Colonic mucosa (tissue), 4 donors: ENCODE results near the gene FAM174A. TPM values are rescaled to one million over a fixed set of nuclear protein-coding genes. Genes with fewer than 3 reads are reported as not detected.
A peak's percentile ranks its signal among the peaks of the same experiment; 100 is the strongest.

Experiments used
- DNase-seq: peaks from one replicate; pipeline ENCODE4 v3.0.0-alpha.2; 2020
- H3K27ac ChIP-seq: fragments of 200-600 bp; one replicate; pipeline ENCODE4 v1.8.0; 2021
- H3K27me3 ChIP-seq: fragments of 200-600 bp; one replicate; pipeline ENCODE4 v1.8.0; 2021
- H3K36me3 ChIP-seq: fragments of 200-600 bp; one replicate; pipeline ENCODE4 v1.8.0; 2021
- H3K4me1 ChIP-seq: fragments of 200-600 bp; one replicate; pipeline ENCODE4 v1.8.0; 2021; ENCODE audit warnings: mild to moderate bottlenecking
- H3K4me3 ChIP-seq: fragments of 200-600 bp; one replicate; pipeline ENCODE4 v1.8.0; 2021
- H3K9ac ChIP-seq, 2 donors: one replicate each; pipeline ENCODE4 v1.7.0; 2013; ENCODE audit warnings: control low read depth in 2 of 2, low read depth in 2 of 2, low read length in 2 of 2
- H3K9me3 ChIP-seq: fragments of 200-600 bp; one replicate; pipeline ENCODE4 v1.8.0; 2021
- intact Hi-C: fragments of 100-400 bp; cut with DNase I; formaldehyde crosslinking; loops from one replicate; pipeline ENCODE4 v1.14.1; 2022
- total RNA-seq, 2 donors: library from RNA; stranded (reverse); fragmentation: NEBNext Ultra II Directional in 1 of 2; extraction: Animal tissue kit (Norgen Biotek cat#: 25700) in 1 of 2; gene quantifications; one replicate each; pipeline ENCODE4 v1.2.1, GENCODE V29; 2021
- TF ChIP-seq, protein P1 (sequence below): fragments of 200-600 bp; IDR thresholded peaks from one replicate; pipeline ENCODE4 v1.8.0; 2022; ENCODE audit warnings: antibody characterized with exemption, mild to moderate bottlenecking
- donor health status: healthy.
- donor health status: DM: no; HTN: no; CAD: no.
- donor health status: DM: no; HTN: no; CAD: no.

Gene FAM174A
- total RNA-seq, 2 donors from 2014 or later, result 16.4 to 17.6 TPM

DNA sequence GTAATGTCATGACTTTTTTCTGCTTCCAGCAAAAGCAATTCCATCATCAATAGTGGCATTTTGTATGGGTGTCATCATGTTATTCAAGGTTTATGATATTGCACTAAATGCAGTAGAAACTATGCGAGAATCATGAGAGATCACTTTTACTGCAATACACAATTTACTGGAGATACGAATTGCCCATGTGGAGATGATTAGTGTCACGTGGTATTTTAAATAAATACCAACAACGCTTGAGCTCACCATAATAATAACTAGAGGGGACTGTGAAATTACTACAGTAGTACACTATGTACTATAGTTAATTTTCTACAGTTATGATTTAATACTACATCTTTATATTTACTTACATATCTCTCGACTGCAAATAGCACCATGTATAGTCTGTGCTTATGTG is 49.7 kb downstream of the FAM174A start:
- Histone ChIP-seq H3K27ac (no peak overlapping the region), H3K36me3 (no peaks in the 10 kb centered on the region), H3K4me1 (no peaks in the 10 kb centered on the region), H3K27me3 (no peaks in the 10 kb centered on the region), H3K9me3 (no peaks in the 10 kb centered on the region), H3K4me3 (no peak overlapping the region), H3K9ac (no peak overlapping the region)
- intact Hi-C loops, result no loop called here
- TF ChIP-seq, protein P1, sequence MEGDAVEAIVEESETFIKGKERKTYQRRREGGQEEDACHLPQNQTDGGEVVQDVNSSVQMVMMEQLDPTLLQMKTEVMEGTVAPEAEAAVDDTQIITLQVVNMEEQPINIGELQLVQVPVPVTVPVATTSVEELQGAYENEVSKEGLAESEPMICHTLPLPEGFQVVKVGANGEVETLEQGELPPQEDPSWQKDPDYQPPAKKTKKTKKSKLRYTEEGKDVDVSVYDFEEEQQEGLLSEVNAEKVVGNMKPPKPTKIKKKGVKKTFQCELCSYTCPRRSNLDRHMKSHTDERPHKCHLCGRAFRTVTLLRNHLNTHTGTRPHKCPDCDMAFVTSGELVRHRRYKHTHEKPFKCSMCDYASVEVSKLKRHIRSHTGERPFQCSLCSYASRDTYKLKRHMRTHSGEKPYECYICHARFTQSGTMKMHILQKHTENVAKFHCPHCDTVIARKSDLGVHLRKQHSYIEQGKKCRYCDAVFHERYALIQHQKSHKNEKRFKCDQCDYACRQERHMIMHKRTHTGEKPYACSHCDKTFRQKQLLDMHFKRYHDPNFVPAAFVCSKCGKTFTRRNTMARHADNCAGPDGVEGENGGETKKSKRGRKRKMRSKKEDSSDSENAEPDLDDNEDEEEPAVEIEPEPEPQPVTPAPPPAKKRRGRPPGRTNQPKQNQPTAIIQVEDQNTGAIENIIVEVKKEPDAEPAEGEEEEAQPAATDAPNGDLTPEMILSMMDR, result no peak
- no peak for DNase-seq

DNA sequence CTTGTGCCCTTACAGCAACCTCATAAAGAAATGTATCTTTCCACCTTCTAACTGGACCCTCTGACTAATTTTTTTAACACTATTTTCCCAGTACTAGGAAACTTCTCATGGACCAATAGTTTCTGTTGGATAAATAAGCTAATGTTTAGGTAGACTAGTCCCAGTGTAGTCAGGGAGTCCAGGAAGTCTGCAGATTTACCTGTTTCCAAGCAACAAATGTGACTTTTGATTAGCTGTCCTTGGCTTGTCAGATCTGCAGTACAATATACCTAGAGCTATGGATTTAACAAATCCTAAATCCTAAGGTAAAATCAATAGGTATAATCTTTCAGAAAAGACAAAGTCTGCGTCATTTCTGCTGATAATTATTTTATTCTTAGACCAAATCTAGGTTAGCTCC is 55.7 kb downstream of the FAM174A start:
- Histone ChIP-seq H3K9me3 (no peaks in the 10 kb centered on the region), H3K27ac (no peak overlapping the region), H3K4me3 (no peak overlapping the region), H3K27me3 (no peaks in the 10 kb centered on the region), H3K4me1 (no peaks in the 10 kb centered on the region), H3K9ac (no peak overlapping the region), H3K36me3 (no peaks in the 10 kb centered on the region)
- TF ChIP-seq, protein P1, result no peak
- no peak for DNase-seq
- intact Hi-C loops, result no loop called here

DNA sequence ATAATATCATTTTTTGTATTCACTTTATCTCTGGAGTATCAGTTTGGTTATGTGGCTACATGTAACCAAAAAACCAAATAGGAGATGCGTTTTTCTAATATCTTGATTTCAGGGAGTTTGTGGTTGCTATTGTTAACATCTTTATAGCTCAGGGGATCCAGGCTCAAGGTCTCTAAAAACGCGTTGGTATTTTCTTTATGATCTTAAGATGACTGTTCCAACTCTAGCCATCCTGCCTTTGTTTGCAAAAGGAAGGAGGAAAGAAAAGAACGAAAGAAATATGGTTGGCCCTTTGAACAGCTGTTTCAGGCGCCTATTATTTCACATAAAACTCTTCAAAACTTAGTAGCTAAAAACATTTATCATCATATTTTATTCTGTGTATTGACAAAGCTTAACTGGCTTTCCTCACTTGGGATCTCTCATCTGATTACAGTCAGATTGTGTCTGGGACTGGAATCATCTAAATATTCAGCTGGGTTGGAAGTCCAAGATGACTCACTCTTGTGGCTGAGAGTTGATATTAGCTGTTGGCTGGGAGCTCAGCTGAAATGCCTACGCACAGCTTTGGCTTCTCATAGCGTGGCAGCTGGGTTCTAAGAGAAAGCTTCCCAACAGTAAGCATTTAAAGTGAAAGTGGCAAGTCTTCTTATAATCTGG is 60.1 kb downstream of the FAM174A start:
- no peak overlapping the region for H3K4me3 ChIP-seq
- peak; percentile 22 for DNase-seq
- H3K27me3 ChIP-seq, result no peaks in the 10 kb centered on the region
- intact Hi-C loops, result no loop called here
- H3K27ac ChIP-seq, result no peak overlapping the region
- H3K36me3 ChIP-seq, result no peaks in the 10 kb centered on the region
- no peak overlapping the region for H3K9ac ChIP-seq
- H3K4me1 ChIP-seq, result no peaks in the 10 kb centered on the region
- H3K9me3 ChIP-seq, result no peaks in the 10 kb centered on the region
- TF ChIP-seq, protein P1, result no peak

DNA sequence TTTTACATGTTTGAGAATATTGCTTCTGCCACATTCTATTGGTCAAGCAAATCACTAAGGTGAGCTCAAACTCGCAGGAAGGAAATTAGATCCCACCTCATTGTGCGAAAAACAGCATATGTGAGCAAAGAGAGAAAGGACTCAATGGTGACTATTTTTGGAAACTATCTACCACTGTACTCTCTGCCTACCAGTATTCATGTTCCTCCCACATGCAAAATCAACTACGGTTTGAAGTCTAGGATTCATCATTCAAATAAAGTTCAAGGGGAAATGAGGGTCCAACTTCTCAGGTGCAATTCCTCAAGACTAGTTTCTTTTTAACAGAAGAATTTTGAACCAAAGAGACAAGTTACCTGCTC is 60.6 kb downstream of the FAM174A start:
- Histone ChIP-seq H3K27ac (no peak overlapping the region), H3K36me3 (no peaks in the 10 kb centered on the region), H3K27me3 (no peaks in the 10 kb centered on the region), H3K4me1 (no peaks in the 10 kb centered on the region), H3K4me3 (no peak overlapping the region), H3K9me3 (no peaks in the 10 kb centered on the region), H3K9ac (no peak overlapping the region)
- intact Hi-C loops, result no loop called here
- no peak for DNase-seq
- TF ChIP-seq, protein P1, result no peak

DNA sequence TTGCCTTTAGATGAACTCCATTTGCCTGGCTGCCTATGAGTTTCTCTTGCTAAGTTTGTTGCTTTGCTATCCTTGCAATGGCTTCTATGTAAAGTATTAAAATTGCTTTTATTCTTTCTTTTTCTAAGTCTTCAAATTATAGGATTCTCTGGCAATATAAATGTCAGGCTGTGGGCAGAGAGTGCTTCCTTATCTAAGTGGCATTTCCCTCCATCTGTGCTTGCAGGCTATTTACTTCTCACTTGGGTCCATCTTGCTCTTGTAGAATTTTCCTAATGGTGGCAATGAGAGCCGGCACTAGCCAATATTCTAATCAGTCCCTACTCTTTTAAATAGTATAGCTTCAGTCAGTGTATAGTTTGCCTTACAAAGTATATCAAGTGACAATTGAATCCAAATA is 63.3 kb downstream of the FAM174A start:
- Histone ChIP-seq H3K9me3 (no peaks in the 10 kb centered on the region), H3K4me1 (no peaks in the 10 kb centered on the region), H3K4me3 (no peak overlapping the region), H3K36me3 (no peaks in the 10 kb centered on the region), H3K27me3 (no peaks in the 10 kb centered on the region), H3K9ac (no peak overlapping the region), H3K27ac (no peak overlapping the region)
- intact Hi-C loops, result no loop called here
- no peak for DNase-seq
- TF ChIP-seq, protein P1, result no peak
